Keratinocyte (primary cell): ENCODE data around the gene SCUBE1. TPM values are rescaled to one million over a fixed set of nuclear protein-coding genes. Genes with fewer than 3 reads are reported as not detected.

Experiments
- DNase-seq: peaks from one replicate; pipeline ENCODE4 v3.0.0-alpha.2; 2011; ENCODE audit warnings: low read depth, missing footprints, low spot score
- FAIRE-seq: peaks from 2 replicates; lab custom pipeline; 2011; peaks lifted over from hg19 to GRCh38; lab: Jason Lieb, UNC
- H2AFZ ChIP-seq: 2 replicates; pipeline ENCODE4 v1.6.0; 2012; ENCODE audit warnings: low read length, control low read depth, inconsistent platforms; ENCODE audit not compliant: control insufficient read depth
- H3K27ac ChIP-seq: 2 replicates; pipeline ENCODE4 v1.5.1; 2011; ENCODE audit warnings: low read length; ENCODE audit not compliant: control insufficient read depth, insufficient read depth
- H3K27me3 ChIP-seq: 3 replicates; pipeline ENCODE4 v1.6.0; 2011; ENCODE audit warnings: low read length; ENCODE audit not compliant: control insufficient read depth, insufficient read depth; ENCODE audit errors: extremely low read depth
- H3K36me3 ChIP-seq, 2 experiments: 2 replicates in 1 of 2; 3 replicates in 1 of 2; pipeline ENCODE4 v1.5.1; 2011; ENCODE audit warnings: low read length in 2 of 2, mild to moderate bottlenecking in 1 of 2; ENCODE audit not compliant: control insufficient read depth in 2 of 2, insufficient read depth in 2 of 2; ENCODE audit errors: extremely low read depth in 1 of 2
- H3K4me1 ChIP-seq: 3 replicates; pipeline ENCODE4 v1.5.1; 2011; ENCODE audit warnings: low read length; ENCODE audit not compliant: control insufficient read depth, insufficient read depth; ENCODE audit errors: extremely low read depth
- H3K4me2 ChIP-seq: 3 replicates; pipeline ENCODE4 v1.6.0; 2011; ENCODE audit warnings: low read depth, low read length; ENCODE audit not compliant: control insufficient read depth, insufficient read depth; ENCODE audit errors: extremely low read depth
- H3K4me3 ChIP-seq, 3 experiments: fragments of 200-600 bp in 1 of 3; sonication (generic) in 1 of 3; 2 replicates in 2 of 3; 3 replicates in 1 of 3; pipeline ENCODE4 v1.5.1; 2011 to 2016; ENCODE audit warnings: low read length in 3 of 3, mild to moderate bottlenecking in 3 of 3, control low read depth in 2 of 3, inconsistent platforms in 1 of 3, low read depth in 1 of 3, mixed read lengths in 1 of 3, mixed run types in 1 of 3, moderate library complexity in 1 of 3; ENCODE audit not compliant: control insufficient read depth in 2 of 3, insufficient read depth in 2 of 3; ENCODE audit errors: extremely low read depth in 1 of 3
- H3K79me2 ChIP-seq: 2 replicates; pipeline ENCODE4 v1.6.0; 2012; ENCODE audit warnings: low read length; ENCODE audit not compliant: control insufficient read depth, insufficient read depth
- H3K9ac ChIP-seq: 3 replicates; pipeline ENCODE4 v1.6.0; 2011; ENCODE audit warnings: low read length; ENCODE audit not compliant: control insufficient read depth, insufficient read depth; ENCODE audit errors: extremely low read depth
- H3K9me1 ChIP-seq: 3 replicates; pipeline ENCODE4 v1.6.0; 2011; ENCODE audit warnings: low read length; ENCODE audit not compliant: control insufficient read depth, insufficient read depth; ENCODE audit errors: extremely low read depth
- H3K9me3 ChIP-seq: 2 replicates; pipeline ENCODE4 v1.5.1; 2012; ENCODE audit warnings: low read depth, low read length; ENCODE audit not compliant: control insufficient read depth
- H4K20me1 ChIP-seq: 3 replicates; pipeline ENCODE4 v1.6.0; 2011; ENCODE audit warnings: low read length; ENCODE audit not compliant: control insufficient read depth, insufficient read depth; ENCODE audit errors: extremely low read depth
- CTCF ChIP-seq, 3 experiments: IDR thresholded peaks in 1 of 3; conservative IDR thresholded peaks in 1 of 3; optimal IDR thresholded peaks in 1 of 3; 2 replicates in 2 of 3; 3 replicates in 1 of 3; pipeline versions ENCODE3 to v1.5.1; 2011; ENCODE audit warnings: low read length in 3 of 3, mild to moderate bottlenecking in 3 of 3, moderate library complexity in 2 of 3, control low read depth in 1 of 3, inconsistent platforms in 1 of 3; ENCODE audit not compliant: insufficient read depth in 2 of 3; ENCODE audit errors: extremely low read depth in 1 of 3
- EZH2 ChIP-seq: IDR thresholded peaks from one replicate; pipeline ENCODE4 v1.6.1; 2012; ENCODE audit warnings: inconsistent platforms, mild to moderate bottlenecking, low read length, moderate library complexity
- dilution Hi-C: fragments of 300-500 bp; cut with MboI; formaldehyde crosslinking; loops from one replicate; pipeline ENCODE4 v1.7.0; 2020; ENCODE audit warnings: low sequenced_read_pairs; ENCODE audit not compliant: extremely low pct_ligation_motif_present
- polyA plus RNA-seq, 5 experiments: library from polyadenylated mRNA; depleted of rRNA in 3 of 5; stranded (reverse) in 3 of 5; stranded (forward) in 1 of 5; unstranded in 1 of 5; fragments of >200 nt; gene quantifications; 1 replicate in 1 of 5; 2 replicates in 3 of 5; 3 replicates in 1 of 5; pipeline versions ENCODE4 v1.2.1 to v1.2.3, GENCODE V29; 2011 to 2012; ENCODE audit warnings: missing spikeins in 2 of 5, low read depth in 1 of 5, low replicate concordance in 1 of 5

SCUBE1 gene
- polyA plus RNA-seq, 1 donor (not counting 4 experiments of a cell fraction or from before 2014, with no cell fraction given) = not detected

DNA sequence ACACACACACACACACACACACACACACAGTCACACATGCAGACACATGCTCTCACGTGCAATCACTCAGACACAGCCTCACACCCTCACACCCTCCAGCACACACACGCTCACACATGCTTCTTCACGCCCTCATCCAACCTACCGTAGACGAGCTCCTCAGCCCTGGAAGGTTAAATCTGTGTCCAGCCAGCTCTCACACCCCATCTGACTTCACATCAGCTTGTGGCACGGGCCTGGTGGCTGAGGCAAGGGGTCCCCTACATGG is 1.3 kb upstream of the SCUBE1 start:
- Histone ChIP-seq H3K9me1 (no peaks in the 10 kb centered on the region), H3K27me3 (peaks cover 58% of the 10 kb centered on the region), H3K79me2 (no peaks in the 10 kb centered on the region), H4K20me1 (no peaks in the 10 kb centered on the region), H3K9me3 (no peaks in the 10 kb centered on the region), H3K4me2 (no peak overlapping the region), H3K4me1 (no peaks in the 10 kb centered on the region), H3K27ac (no peak overlapping the region), H2AFZ (no peak overlapping the region), H3K36me3 (no peaks in the 10 kb centered on the region), H3K9ac (no peak overlapping the region), H3K4me3 (no peak overlapping the region)
- peak; percentile 78 for TF ChIP-seq EZH2
- no peak for TF ChIP-seq CTCF (optimal IDR thresholded peaks at IDR 0.05 in 1 of 3, IDR thresholded peaks at IDR 0.05 in 1 of 3, conservative IDR thresholded peaks at IDR 0.05 in 1 of 3; ENCODE audit: extremely low read depth in 1 of 3, insufficient read depth in 2 of 3, low read length in 3 of 3)
- no peak for FAIRE-seq
- DNase-seq = no peak
- dilution Hi-C loops = no loop called here

DNA sequence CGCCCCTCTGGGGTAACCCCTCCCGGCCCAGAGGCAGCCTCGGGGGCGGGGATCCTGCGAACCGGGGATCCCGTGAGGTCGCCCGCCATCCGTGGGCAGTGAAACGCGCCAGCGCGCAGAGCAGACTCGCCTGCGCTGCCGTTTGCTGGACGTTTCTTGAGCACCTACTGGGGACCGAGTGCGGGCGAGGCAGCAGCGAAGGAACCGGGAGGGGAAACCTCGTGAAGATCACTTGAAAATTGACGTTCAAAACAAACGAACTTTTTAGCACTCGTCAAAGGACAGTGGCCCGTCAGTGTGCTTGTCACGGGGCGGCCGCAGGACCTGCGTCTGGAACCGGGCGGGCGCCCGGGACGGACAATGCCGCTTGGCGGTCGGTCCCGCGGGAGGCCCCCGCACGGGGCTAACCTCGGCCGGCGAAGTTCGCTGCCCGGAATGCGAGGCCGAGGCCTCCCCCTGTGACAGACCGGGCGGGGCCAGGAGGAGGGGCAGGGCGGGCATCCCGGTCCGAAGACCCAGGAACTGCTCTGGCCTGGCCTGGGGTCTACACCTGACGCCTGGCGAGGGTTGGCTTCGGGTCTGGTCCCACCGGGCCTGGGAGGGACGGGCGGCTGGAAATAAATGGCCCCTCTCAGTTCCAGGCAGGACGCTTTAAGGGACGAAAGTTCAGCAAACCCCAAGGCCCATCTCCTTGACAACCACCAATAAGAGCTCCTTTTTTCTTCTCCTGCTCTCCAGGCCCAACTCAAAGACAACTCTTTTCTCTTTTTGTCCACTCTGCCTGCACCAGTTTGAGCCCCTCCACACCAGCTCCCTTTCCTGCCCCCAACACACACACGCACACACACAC is 723 bp upstream of the SCUBE1 start:
- no peak overlapping the region for H3K4me3 ChIP-seq
- TF ChIP-seq EZH2 (peak; percentile 93), CTCF (optimal IDR thresholded peaks at IDR 0.05 in 1 of 3, IDR thresholded peaks at IDR 0.05 in 1 of 3, conservative IDR thresholded peaks at IDR 0.05 in 1 of 3; ENCODE audit: extremely low read depth in 1 of 3, insufficient read depth in 2 of 3, low read length in 3 of 3) (no peak)
- H3K79me2 ChIP-seq = no peaks in the 10 kb centered on the region
- H4K20me1 ChIP-seq = no peaks in the 10 kb centered on the region
- no peaks in the 10 kb centered on the region for H3K36me3 ChIP-seq
- no peak overlapping the region for H3K4me2 ChIP-seq
- H3K9me1 ChIP-seq = no peaks in the 10 kb centered on the region
- H3K27me3 ChIP-seq = peaks cover 61% of the 10 kb centered on the region
- H3K9me3 ChIP-seq = no peaks in the 10 kb centered on the region
- H3K4me1 ChIP-seq = no peaks in the 10 kb centered on the region
- dilution Hi-C loops = no loop called here
- H3K27ac ChIP-seq = no peak overlapping the region
- no peak overlapping the region for H3K9ac ChIP-seq
- DNase-seq = no peak
- FAIRE-seq = no peak
- H2AFZ ChIP-seq = no peak overlapping the region
